Panc1 (cell line): ENCODE data around the gene RDH5. TPM values are rescaled to one million over a fixed set of nuclear protein-coding genes. Genes with fewer than 3 reads are reported as not detected.

Experiments used
- ATAC-seq: fragments of 200-7000 bp; cut with Tn5 transposase; 2 replicates; pipeline ENCODE4 v1.9.1; 2020; ENCODE audit warnings: mild to moderate bottlenecking, moderate library complexity
- BruUV-seq: library from RNA; stranded (reverse); fragments of 400-500 nt; replicated peaks from 2 replicates; lab custom pipeline; 2021; lab: Mats Ljungman, UMichigan
- CTCF ChIA-PET: fragments of 300-600 bp; sonication (Branson Sonifier 250); formaldehyde crosslinking; loops from one replicate; lab custom pipeline; 2022; ENCODE audit warnings: antibody characterized with exemption; lab: Charles Lee
- POLR2A ChIA-PET: fragments of 300-600 bp; sonication (Branson Sonifier 250); formaldehyde crosslinking; loops from one replicate; lab custom pipeline; 2022; ENCODE audit warnings: antibody characterized with exemption; lab: Charles Lee
- DNase-seq: peaks from one replicate; pipeline ENCODE4 v3.0.0-alpha.2; 2010; ENCODE audit warnings: low read depth, low spot score
- H3K27ac ChIP-seq: 2 replicates; pipeline ENCODE4 v1.5.1; 2011; ENCODE audit warnings: mild to moderate bottlenecking, low read length, inconsistent platforms
- H3K27me3 ChIP-seq: fragments of 200-500 bp; sonication (Bioruptor generic); 2 replicates; pipeline ENCODE4 v1.6.0; 2014; ENCODE audit warnings: low read length, inconsistent platforms; ENCODE audit not compliant: control insufficient read depth, insufficient read depth
- H3K36me3 ChIP-seq: fragments of 200-500 bp; sonication (Bioruptor generic); 2 replicates; pipeline ENCODE4 v1.5.1; 2014; ENCODE audit warnings: inconsistent platforms, mild to moderate bottlenecking, low read length, moderate library complexity; ENCODE audit not compliant: control insufficient read depth, insufficient read depth
- H3K4me1 ChIP-seq: 2 replicates; pipeline ENCODE4 v1.5.1; 2011; ENCODE audit warnings: inconsistent platforms, mild to moderate bottlenecking, low read length, moderate library complexity; ENCODE audit not compliant: control insufficient read depth, insufficient read depth
- H3K4me3 ChIP-seq, 2 experiments: 2 replicates each; pipeline ENCODE4 v1.5.1; 2011 to 2012; ENCODE audit warnings: low read depth in 2 of 2, low read length in 2 of 2, mild to moderate bottlenecking in 2 of 2, inconsistent platforms in 1 of 2, moderate library complexity in 1 of 2
- H3K9me3 ChIP-seq: fragments of 200-500 bp; sonication (Bioruptor generic); 2 replicates; pipeline ENCODE4 v1.5.1; 2014; ENCODE audit warnings: low read depth, mild to moderate bottlenecking, inconsistent platforms, low read length, moderate library complexity; ENCODE audit not compliant: control insufficient read depth, insufficient read depth
- CTCF ChIP-seq: fragments of 450-650 bp; IDR thresholded peaks from 2 replicates; pipeline ENCODE4 v1.5.1; 2017; ENCODE audit warnings: mild to moderate bottlenecking
- POLR2AphosphoS5 ChIP-seq: IDR thresholded peaks from 2 replicates; pipeline ENCODE4 v1.6.1; 2012; ENCODE audit warnings: mild to moderate bottlenecking, low read depth, low read length, moderate library complexity
- REST ChIP-seq, 2 experiments: IDR thresholded peaks; 2 replicates each; pipeline ENCODE4 v1.6.1; 2011 to 2012; ENCODE audit warnings: low read depth in 2 of 2, control low read depth in 1 of 2, low read length in 1 of 2, mild to moderate bottlenecking in 1 of 2, moderate library complexity in 1 of 2; ENCODE audit not compliant: insufficient read depth in 1 of 2
- SIN3A ChIP-seq: IDR thresholded peaks from 2 replicates; pipeline ENCODE4 v1.6.1; 2012; ENCODE audit warnings: low read depth, mild to moderate bottlenecking, low read length, moderate library complexity, borderline replicate concordance; ENCODE audit not compliant: insufficient read depth
- TCF7L2 ChIP-seq: IDR thresholded peaks from 2 replicates; pipeline ENCODE4 v1.6.1; 2011; ENCODE audit warnings: mild to moderate bottlenecking, low read depth, low read length, inconsistent platforms
- in situ Hi-C: cut with HindIII; loops from 2 replicates; pipeline ENCODE4 v1.10.0; 2016; ENCODE audit warnings: low sequenced_read_pairs, low pct_unique_long_range_greater_than_20kb
- intact Hi-C: fragments of 100-400 bp; cut with micrococcal nuclease; formaldehyde crosslinking; loops from one replicate; pipeline ENCODE4 v1.10.0; 2022; ENCODE audit not compliant: unreplicated experiment
- total RNA-seq: library from RNA; stranded (reverse); gene quantifications from one replicate; pipeline ENCODE4 v1.2.1, GENCODE V29; 2021; ENCODE audit not compliant: unreplicated experiment

RDH5 gene
- total RNA-seq, 1 experiment from 2014 or later: 2.8 TPM

DNA sequence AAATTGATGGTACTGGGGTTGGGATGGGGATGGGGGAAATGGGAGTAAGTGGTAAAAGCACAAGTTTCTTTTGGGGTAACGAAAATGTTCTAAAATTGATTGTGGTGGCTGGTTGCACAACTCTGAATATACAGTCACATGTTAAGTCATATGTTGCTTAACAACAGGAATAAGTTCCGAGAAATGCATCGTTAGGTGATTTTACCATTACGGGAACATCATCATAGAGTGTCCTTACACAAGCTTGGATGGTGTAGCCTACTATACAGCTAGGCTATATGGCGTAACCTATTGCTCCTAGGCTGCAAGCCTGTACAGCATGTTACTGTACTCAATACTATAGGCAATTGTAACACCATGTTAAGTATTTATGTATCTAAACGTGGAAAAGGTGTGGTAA is 43.5 kb upstream of the RDH5 start:
- no peaks in the 10 kb centered on the region for H3K36me3 ChIP-seq
- DNase-seq (no peak), ATAC-seq (no peak)
- TF ChIP-seq TCF7L2: no peak
- TF ChIP-seq REST (IDR thresholded peaks at IDR 0.05; ENCODE audit: insufficient read depth in 1 of 2, low read depth in 2 of 2, low read length in 1 of 2): no peak
- no peak for TF ChIP-seq CTCF
- no peak for TF ChIP-seq POLR2AphosphoS5
- TF ChIP-seq SIN3A: no peak
- no peak overlapping the region for H3K4me3 ChIP-seq
- no TSS peak for BruUV-seq
- no peak overlapping the region for H3K27ac ChIP-seq
- H3K27me3 ChIP-seq: peaks cover 8% of the 10 kb centered on the region; the same call in 1 of the 2 replicates
- no peaks in the 10 kb centered on the region for H3K9me3 ChIP-seq
- intact Hi-C loops (no loop called here), in situ Hi-C loops (no loop called here)
- H3K4me1 ChIP-seq: peaks cover 5% of the 10 kb centered on the region; the same call in 1 of the 2 replicates
- CTCF ChIA-PET: interaction anchor here (0.6 to 0.9 kb wide), 2 partner anchors 44 to 536 kb away, joined by 4 to 5 read pairs; partner anchors contain the start of gene RDH5
- POLR2A ChIA-PET: no interaction called here

DNA sequence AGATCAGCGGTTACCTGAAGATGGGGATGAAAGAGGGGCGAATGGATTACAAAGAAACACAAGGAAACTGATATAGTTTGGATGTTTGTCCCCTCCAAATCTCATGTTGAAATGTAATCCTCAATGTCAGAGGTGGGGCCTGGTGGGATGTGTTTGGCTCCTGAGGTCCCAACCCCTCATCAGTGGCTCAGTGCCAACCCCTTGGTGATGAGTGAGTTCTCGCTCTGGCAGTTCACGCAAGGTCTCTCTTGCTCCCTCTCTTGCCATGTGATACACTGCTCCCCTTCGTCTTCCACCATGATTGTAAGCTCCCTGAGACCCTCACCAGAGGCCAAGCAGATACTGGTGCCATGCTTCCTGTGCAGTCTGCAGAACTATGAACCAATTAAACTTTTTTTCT is 40.5 kb upstream of the RDH5 start:
- Histone ChIP-seq H3K9me3 (no peaks in the 10 kb centered on the region), H3K27me3 (peaks cover 8% of the 10 kb centered on the region; the same call in 1 of the 2 replicates), H3K4me3 (no peak overlapping the region), H3K36me3 (no peaks in the 10 kb centered on the region), H3K4me1 (peaks cover 5% of the 10 kb centered on the region; the same call in 1 of the 2 replicates), H3K27ac (no peak overlapping the region)
- POLR2A ChIA-PET: no interaction called here
- TF ChIP-seq REST (IDR thresholded peaks at IDR 0.05; ENCODE audit: insufficient read depth in 1 of 2, low read depth in 2 of 2, low read length in 1 of 2) (no peak), CTCF (no peak)
- CTCF ChIA-PET: no interaction called here
- BruUV-seq: no TSS peak
- intact Hi-C loops: loop anchor here (2.0 kb wide), 1 partner anchor 41 kb away; the partner anchor contains the start of gene RDH5
- ATAC-seq: no peak
- in situ Hi-C loops: no loop called here
- no peak for DNase-seq
